ENCODE measurements around the gene SSH2.

The SSH2 gene

GRCh38 chr17:29617481-29618271 is 312.4 kb downstream of the SSH2 start:
- H3K27me3 ChIP-seq (ENCODE audit: insufficient read depth, low read depth) = peaks cover 13% of the 10 kb centered on the region; the same call in 1 of the 2 replicates
- peak; percentile 71 for TF ChIP-seq CTCF (conservative IDR thresholded peaks at IDR 0.05; ENCODE audit: low read depth, low read length)
- H3K4me1 ChIP-seq (ENCODE audit: low read depth, poor library complexity, severe bottlenecking) = peaks cover 44% of the 10 kb centered on the region
- no peaks in the 10 kb centered on the region for H3K79me2 ChIP-seq (ENCODE audit: insufficient read depth, low read depth)
- H3K4me3 ChIP-seq (IDR thresholded peaks at IDR 0.05; ENCODE audit: insufficient read depth, low read depth, low read length) = no peak overlapping the region
- H3K36me3 ChIP-seq (ENCODE audit: insufficient read depth) = no peaks in the 10 kb centered on the region
- no peaks in the 10 kb centered on the region for H4K20me1 ChIP-seq (ENCODE audit: insufficient read depth)
- H3K9ac ChIP-seq = peak overlapping the region; percentile 52; the same call in 1 of the 2 replicates
- peak overlapping the region; percentile 75 for H2AFZ ChIP-seq (ENCODE audit: low read depth)
- peak overlapping the region; percentile 79 for H3K4me2 ChIP-seq
- peak overlapping the region; percentile 38 for H3K27ac ChIP-seq

GRCh38 chr17:29617125-29617480 is 312.9 kb downstream of the SSH2 start:
- Histone ChIP-seq H3K4me2 (peak overlapping the region; percentile 79), H3K27me3 (ENCODE audit: insufficient read depth, low read depth) (peaks cover 13% of the 10 kb centered on the region; the same call in 1 of the 2 replicates), H3K27ac (no peak overlapping the region)

GRCh38 chr17:29616300-29617048 is 313.6 kb downstream of the SSH2 start:
- H3K36me3 ChIP-seq (ENCODE audit: insufficient read depth) = no peaks in the 10 kb centered on the region
- H3K4me3 ChIP-seq (IDR thresholded peaks at IDR 0.05; ENCODE audit: insufficient read depth, low read depth, low read length) = no peak overlapping the region
- H3K9ac ChIP-seq = no peak overlapping the region
- no peak overlapping the region for H3K27ac ChIP-seq
- peaks cover 13% of the 10 kb centered on the region; the same call in 1 of the 2 replicates for H3K27me3 ChIP-seq (ENCODE audit: insufficient read depth, low read depth)
- TF ChIP-seq CTCF (conservative IDR thresholded peaks at IDR 0.05; ENCODE audit: low read depth, low read length) = no peak
- H2AFZ ChIP-seq (ENCODE audit: low read depth) = peak overlapping the region; percentile 75
- H3K79me2 ChIP-seq (ENCODE audit: insufficient read depth, low read depth) = no peaks in the 10 kb centered on the region
- peak overlapping the region; percentile 79 for H3K4me2 ChIP-seq
- H3K4me1 ChIP-seq (ENCODE audit: low read depth, poor library complexity, severe bottlenecking) = peaks cover 44% of the 10 kb centered on the region
- no peaks in the 10 kb centered on the region for H4K20me1 ChIP-seq (ENCODE audit: insufficient read depth)

More at GRCh38 chr17:29617125-29617480, 312.9 kb downstream of the SSH2 start:
- Histone ChIP-seq H3K4me1 (ENCODE audit: low read depth, poor library complexity, severe bottlenecking) (peaks cover 44% of the 10 kb centered on the region), H3K36me3 (ENCODE audit: insufficient read depth) (no peaks in the 10 kb centered on the region), H3K9ac (peak overlapping the region; percentile 52; the same call in 1 of the 2 replicates), H3K79me2 (ENCODE audit: insufficient read depth, low read depth) (no peaks in the 10 kb centered on the region), H3K4me3 (IDR thresholded peaks at IDR 0.05; ENCODE audit: insufficient read depth, low read depth, low read length) (no peak overlapping the region), H4K20me1 (ENCODE audit: insufficient read depth) (no peaks in the 10 kb centered on the region), H2AFZ (ENCODE audit: low read depth) (peak overlapping the region; percentile 75)
- peak; percentile 86 for TF ChIP-seq CTCF (conservative IDR thresholded peaks at IDR 0.05; ENCODE audit: low read depth, low read length)

- Histone ChIP-seq H2AFZ (ENCODE audit: low read depth) (peak overlapping the region; percentile 70), H3K27ac (no peak overlapping the region), H3K4me3 (IDR thresholded peaks at IDR 0.05; ENCODE audit: insufficient read depth, low read depth, low read length) (no peak overlapping the region), H3K36me3 (ENCODE audit: insufficient read depth) (no peaks in the 10 kb centered on the region), H3K4me2 (peak overlapping the region; percentile 79), H3K4me1 (ENCODE audit: low read depth, poor library complexity, severe bottlenecking) (peaks cover 44% of the 10 kb centered on the region), H4K20me1 (ENCODE audit: insufficient read depth) (no peaks in the 10 kb centered on the region), H3K79me2 (ENCODE audit: insufficient read depth, low read depth) (no peaks in the 10 kb centered on the region), H3K27me3 (ENCODE audit: insufficient read depth, low read depth) (peaks cover 13% of the 10 kb centered on the region; the same call in 1 of the 2 replicates), H3K9ac (no peak overlapping the region; the same call in 1 of the 2 replicates)
- TF ChIP-seq CTCF (conservative IDR thresholded peaks at IDR 0.05; ENCODE audit: low read depth, low read length) = no peak; the same call in 1 of the 2 replicates
Observed at GRCh38 chr17:29615492-29616299, 314.3 kb downstream of the SSH2 start.

All from KMS-11 (cell line).